H1 (cell line): Measurements from ENCODE around the gene EPYC. TPM values are rescaled to one million over a fixed set of nuclear protein-coding genes. Genes with fewer than 3 reads are reported as not detected.

Source experiments
- CTCF ChIA-PET: fragments of 300-600 bp; sonication (Branson Sonifier 250); formaldehyde crosslinking; loops from one replicate; lab custom pipeline; 2021; ENCODE audit not compliant: partially characterized antibody; lab: Charles Lee
- POLR2A ChIA-PET: fragments of 300-600 bp; sonication (Branson Sonifier 250); formaldehyde crosslinking; loops from one replicate; lab custom pipeline; 2021; ENCODE audit warnings: inconsistent platforms; ENCODE audit not compliant: partially characterized antibody; lab: Charles Lee
- DNase-seq, 2 experiments: peaks; one replicate each; pipeline versions ENCODE4 v3.0.0 to v3.0.0-alpha.2; 2010 to 2022; ENCODE audit warnings: low spot score in 2 of 2, low read depth in 1 of 2, mixed read lengths in 1 of 2
- FAIRE-seq: peaks from 2 replicates; lab custom pipeline; 2011; peaks lifted over from hg19 to GRCh38; lab: Jason Lieb, UNC
- H2AFZ ChIP-seq: 2 replicates; pipeline ENCODE4 v1.8.1; 2012; ENCODE audit warnings: low read length, inconsistent platforms
- H2AK5ac ChIP-seq: 2 replicates; pipeline ENCODE4 v1.6.1; 2013; ENCODE audit warnings: low read depth, low read length
- H2BK120ac ChIP-seq: replicated peaks from 2 replicates; pipeline ENCODE3; 2013; ENCODE audit warnings: low read depth, low read length, inconsistent platforms
- H2BK12ac ChIP-seq: 2 replicates; pipeline ENCODE4 v1.6.1; 2013; ENCODE audit warnings: low read depth, low read length
- H2BK15ac ChIP-seq: 2 replicates; pipeline ENCODE4 v1.6.1; 2013; ENCODE audit warnings: low read length
- H2BK20ac ChIP-seq: 2 replicates; pipeline ENCODE4 v1.6.1; 2013; ENCODE audit warnings: low read length
- H2BK5ac ChIP-seq: 2 replicates; pipeline ENCODE4 v1.6.1; 2013; ENCODE audit warnings: low read depth, low read length
- H3K14ac ChIP-seq: 2 replicates; pipeline ENCODE4 v1.6.1; 2013; ENCODE audit warnings: inconsistent platforms; ENCODE audit not compliant: insufficient read length
- H3K18ac ChIP-seq: 2 replicates; pipeline ENCODE4 v1.6.1; 2013; ENCODE audit warnings: low read length; ENCODE audit errors: extremely low read depth
- H3K23ac ChIP-seq: 2 replicates; pipeline ENCODE4 v1.6.1; 2013; ENCODE audit warnings: inconsistent platforms; ENCODE audit not compliant: insufficient read length
- H3K23me2 ChIP-seq: 2 replicates; pipeline ENCODE4 v1.6.1; 2013; ENCODE audit warnings: low read depth, low read length
- H3K27ac ChIP-seq: 2 replicates; pipeline ENCODE4 v1.6.1; 2011; ENCODE audit warnings: low read depth, low read length, inconsistent platforms
- H3K27me3 ChIP-seq, 4 experiments: replicated peaks in 1 of 4; 1 replicate in 1 of 4; 2 replicates in 3 of 4; pipeline versions ENCODE4 v1.6.1 to v1.8.1; 2011 to 2013; ENCODE audit warnings: low read length in 3 of 4, mild to moderate bottlenecking in 3 of 4, inconsistent platforms in 2 of 4, mixed read lengths in 2 of 4, moderate library complexity in 1 of 4; ENCODE audit not compliant: control insufficient read depth in 3 of 4, insufficient read depth in 3 of 4; ENCODE audit errors: extremely low read depth in 1 of 4
- H3K36me3 ChIP-seq, 4 experiments: 2 replicates each; pipeline versions ENCODE4 v1.6.1 to v1.8.1; 2011 to 2013; ENCODE audit warnings: mild to moderate bottlenecking in 4 of 4, low read length in 3 of 4, moderate library complexity in 2 of 4, control low read depth in 1 of 4, inconsistent platforms in 1 of 4; ENCODE audit not compliant: insufficient read depth in 4 of 4, control insufficient read depth in 2 of 4
- H3K4ac ChIP-seq: replicated peaks from 2 replicates; pipeline ENCODE3; 2013; ENCODE audit warnings: low read length, low read depth, mixed read lengths, inconsistent platforms; ENCODE audit not compliant: insufficient read length
- H3K4me1 ChIP-seq, 4 experiments: replicated peaks in 1 of 4; 1 replicate in 1 of 4; 2 replicates in 3 of 4; pipeline versions ENCODE4 v1.6.1 to v1.8.1; 2011 to 2013; ENCODE audit warnings: low read length in 3 of 4, inconsistent platforms in 2 of 4, mixed read lengths in 1 of 4; ENCODE audit not compliant: insufficient read depth in 4 of 4, control insufficient read depth in 3 of 4
- H3K4me2 ChIP-seq, 2 experiments: 2 replicates each; pipeline versions ENCODE4 v1.6.1 to v1.8.1; 2011 to 2013; ENCODE audit warnings: low read depth in 2 of 2, low read length in 2 of 2, control low read depth in 1 of 2, inconsistent platforms in 1 of 2, mild to moderate bottlenecking in 1 of 2; ENCODE audit not compliant: insufficient read depth in 1 of 2
- H3K4me3 ChIP-seq, 4 experiments: fragments of 200-600, 300-600 bp in 1 of 4; sonication (generic), shearing (Covaris generic), sonication (Bioruptor Twin) in 1 of 4; 2 replicates each; pipeline versions ENCODE4 v1.5.1 to v1.8.1; 2011 to 2016; ENCODE audit warnings: low read length in 4 of 4, low read depth in 3 of 4, control low read depth in 2 of 4, inconsistent platforms in 2 of 4, mild to moderate bottlenecking in 2 of 4, mixed read lengths in 1 of 4, moderate library complexity in 1 of 4; ENCODE audit not compliant: insufficient read depth in 2 of 4; ENCODE audit errors: extremely low read depth in 1 of 4
- H3K56ac ChIP-seq: replicated peaks from 2 replicates; pipeline ENCODE3; 2013; ENCODE audit warnings: low read depth, mild to moderate bottlenecking, mixed read lengths, low read length, inconsistent platforms; ENCODE audit not compliant: insufficient read length
- H3K79me1 ChIP-seq: 2 replicates; pipeline ENCODE4 v1.6.1; 2013; ENCODE audit warnings: low read depth, low read length, control low read depth
- H3K79me2 ChIP-seq, 2 experiments: 2 replicates each; pipeline versions ENCODE4 v1.6.1 to v1.8.1; 2012 to 2013; ENCODE audit warnings: low read length in 2 of 2, mild to moderate bottlenecking in 2 of 2, inconsistent platforms in 1 of 2; ENCODE audit not compliant: insufficient read depth in 2 of 2, control insufficient read depth in 1 of 2
- H3K9ac ChIP-seq, 4 experiments: replicated peaks in 1 of 4; 1 replicate in 1 of 4; 2 replicates in 3 of 4; pipeline versions ENCODE4 v1.6.1 to v1.8.1; 2011 to 2013; ENCODE audit warnings: low read depth in 3 of 4, low read length in 3 of 4, control low read depth in 2 of 4, mild to moderate bottlenecking in 2 of 4, moderate library complexity in 2 of 4, inconsistent platforms in 1 of 4; ENCODE audit errors: extremely low read depth in 1 of 4
- H3K9me3 ChIP-seq, 2 experiments: 2 replicates each; pipeline versions ENCODE4 v1.6.1 to v1.8.1; 2012 to 2013; ENCODE audit warnings: mild to moderate bottlenecking in 2 of 2, moderate library complexity in 2 of 2, control low read depth in 1 of 2, inconsistent platforms in 1 of 2, low read depth in 1 of 2, low read length in 1 of 2, mixed read lengths in 1 of 2; ENCODE audit not compliant: insufficient read depth in 2 of 2
- H4K20me1 ChIP-seq, 2 experiments: replicated peaks in 1 of 2; 2 replicates each; pipeline versions ENCODE3 to v1.8.1; 2011 to 2013; ENCODE audit warnings: inconsistent platforms in 2 of 2, low read length in 2 of 2, mild to moderate bottlenecking in 1 of 2; ENCODE audit not compliant: insufficient read depth in 2 of 2, control insufficient read depth in 1 of 2
- H4K5ac ChIP-seq: 2 replicates; pipeline ENCODE4 v1.6.1; 2013; ENCODE audit warnings: low read length, low read depth, mixed read lengths, inconsistent platforms; ENCODE audit not compliant: insufficient read length
- H4K8ac ChIP-seq: 2 replicates; pipeline ENCODE4 v1.8.0; 2013; ENCODE audit warnings: mild to moderate bottlenecking, moderate library complexity, low read length, inconsistent platforms; ENCODE audit not compliant: insufficient read depth; ENCODE audit errors: extremely low read depth
- H4K91ac ChIP-seq: replicated peaks from 2 replicates; pipeline ENCODE3; 2013; ENCODE audit warnings: low read length, mixed read lengths, inconsistent platforms; ENCODE audit not compliant: insufficient read length
- POLR2AphosphoS5 ChIP-seq: IDR thresholded peaks from 2 replicates; pipeline ENCODE4 v1.6.1; 2011; ENCODE audit warnings: low read depth, low read length
- RAD21 ChIP-seq, 2 experiments: IDR thresholded peaks in 1 of 2; conservative IDR thresholded peaks in 1 of 2; 2 replicates each; pipeline ENCODE4 v1.6.1; 2011; ENCODE audit warnings: low read depth in 2 of 2, low read length in 2 of 2, improper control_type of control experiment in 1 of 2, inconsistent platforms in 1 of 2, mild to moderate bottlenecking in 1 of 2, moderate library complexity in 1 of 2
- RXRA ChIP-seq: IDR thresholded peaks from 2 replicates; pipeline ENCODE4 v1.6.1; 2011; ENCODE audit warnings: low read depth, mild to moderate bottlenecking, low read length, moderate library complexity; ENCODE audit not compliant: insufficient read depth
- SAP30 ChIP-seq: fragments of 300-600 bp; sonication (generic); IDR thresholded peaks from 2 replicates; pipeline ENCODE4 v1.7.1; 2012; ENCODE audit warnings: low read length, moderate library complexity, mild to moderate bottlenecking, inconsistent platforms; ENCODE audit not compliant: insufficient read depth, insufficient replicate concordance
- WGBS, 2 experiments: shearing (Covaris generic) in 1 of 2; methylation state at CpG; one replicate each; pipeline versions ENCODE4 v1.1.6 to v1.1.7; 2013 to 2015; ENCODE audit warnings: low lambda C conversion rate in 2 of 2, mixed read lengths in 2 of 2, inconsistent platforms in 1 of 2, low coverage in 1 of 2, missing lambda C conversion rate in 1 of 2; ENCODE audit not compliant: insufficient replicate concordance in 2 of 2, insufficient coverage in 1 of 2, insufficient read length in 1 of 2; ENCODE audit errors: extremely low coverage in 1 of 2, missing lambda C conversion rate in 1 of 2; 5-methylcytosine and 5-hydroxymethylcytosine counted together
- polyA plus RNA-seq, 7 experiments: library from polyadenylated mRNA; depleted of rRNA in 3 of 7; stranded (reverse) in 5 of 7; unstranded in 2 of 7; fragments of >200 nt in 5 of 7; fragments of 200-250 nt in 2 of 7; gene quantifications; 1 replicate in 5 of 7; 2 replicates in 1 of 7; 4 replicates in 1 of 7; pipeline versions ENCODE4 v1.2.1 to v1.2.3, GENCODE V29; 2011 to 2013; ENCODE audit warnings: missing spikeins in 2 of 7, mixed read lengths in 2 of 7
- total RNA-seq: library from RNA; stranded (reverse); fragmentation: NEBNext Ultra II Directional; extraction: Animal tissue kit (Norgen Biotek cat#: 25700); gene quantifications from 2 replicates; pipeline ENCODE4 v1.2.1, GENCODE V29; 2021
- TF ChIP-seq, protein P1 (sequence below): IDR thresholded peaks from 2 replicates; pipeline ENCODE4 v1.6.1; 2012; ENCODE audit warnings: inconsistent platforms
- TF ChIP-seq, protein P2 (sequence below): IDR thresholded peaks from 2 replicates; pipeline ENCODE4 v1.6.1; 2011; ENCODE audit warnings: low read depth, mild to moderate bottlenecking, low read length; ENCODE audit not compliant: insufficient read depth

The EPYC gene
- total and polyA plus RNA-seq, 2 of the 8 experiments (the other 6 are each of a cell fraction or from before 2014, with no cell fraction given): not detected

DNA sequence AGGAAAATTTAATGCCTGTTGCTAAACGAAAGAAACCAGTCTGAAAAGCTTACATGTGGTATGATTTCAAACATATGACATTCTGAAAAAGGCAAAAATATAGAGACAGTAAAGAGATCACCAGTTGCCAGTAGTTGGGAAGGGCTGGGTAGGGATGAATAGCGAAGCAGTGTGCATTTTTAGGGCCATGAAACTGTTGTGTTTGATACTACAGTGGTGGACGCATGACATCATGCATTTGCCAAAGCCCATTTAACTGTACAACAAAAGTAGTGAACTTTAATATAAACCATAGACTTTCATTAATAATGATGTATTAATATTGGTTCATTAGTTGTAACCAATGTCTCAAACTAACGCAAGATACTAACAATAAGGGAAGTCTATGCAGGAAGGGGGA is 14.7 kb upstream of the EPYC start:
- TF ChIP-seq POLR2AphosphoS5: no peak
- no peak for TF ChIP-seq SAP30
- TF ChIP-seq RXRA: no peak
- TF ChIP-seq RAD21 (IDR thresholded peaks at IDR 0.05 in 1 of 2, conservative IDR thresholded peaks at IDR 0.05 in 1 of 2; ENCODE audit: low read depth in 2 of 2, low read length in 2 of 2): no peak
- TF ChIP-seq, protein P1, sequence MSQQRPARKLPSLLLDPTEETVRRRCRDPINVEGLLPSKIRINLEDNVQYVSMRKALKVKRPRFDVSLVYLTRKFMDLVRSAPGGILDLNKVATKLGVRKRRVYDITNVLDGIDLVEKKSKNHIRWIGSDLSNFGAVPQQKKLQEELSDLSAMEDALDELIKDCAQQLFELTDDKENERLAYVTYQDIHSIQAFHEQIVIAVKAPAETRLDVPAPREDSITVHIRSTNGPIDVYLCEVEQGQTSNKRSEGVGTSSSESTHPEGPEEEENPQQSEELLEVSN: no peak
- TF ChIP-seq, protein P2, sequence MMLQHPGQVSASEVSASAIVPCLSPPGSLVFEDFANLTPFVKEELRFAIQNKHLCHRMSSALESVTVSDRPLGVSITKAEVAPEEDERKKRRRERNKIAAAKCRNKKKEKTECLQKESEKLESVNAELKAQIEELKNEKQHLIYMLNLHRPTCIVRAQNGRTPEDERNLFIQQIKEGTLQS: no peak
- CTCF ChIA-PET: no interaction called here

More for the DNA sequence above, 14.7 kb upstream of the EPYC start:
- no peak overlapping the region for H4K5ac ChIP-seq
- no peaks in the 10 kb centered on the region for H3K27me3 ChIP-seq
- no peak overlapping the region for H3K14ac ChIP-seq
- no peaks in the 10 kb centered on the region for H4K20me1 ChIP-seq
- FAIRE-seq (no peak), DNase-seq (no peak)
- no peak overlapping the region for H2BK15ac ChIP-seq
- H2BK120ac ChIP-seq: no peak overlapping the region
- no peak overlapping the region for H3K4ac ChIP-seq
- POLR2A ChIA-PET: no interaction called here
- no peak overlapping the region for H2AFZ ChIP-seq
- H3K79me2 ChIP-seq: no peaks in the 10 kb centered on the region
- H2BK12ac ChIP-seq: no peak overlapping the region
- H4K91ac ChIP-seq: no peak overlapping the region
- no peak overlapping the region for H2AK5ac ChIP-seq
- H3K4me1 ChIP-seq: no peaks in the 10 kb centered on the region
- H3K23me2 ChIP-seq: no peaks in the 10 kb centered on the region
- H3K27ac ChIP-seq: no peak overlapping the region
- no peak overlapping the region for H3K56ac ChIP-seq
- H3K23ac ChIP-seq: no peak overlapping the region
- no peak overlapping the region for H3K4me3 ChIP-seq
- H4K8ac ChIP-seq: no peak overlapping the region
- H3K9me3 ChIP-seq: 0 out of 4 replicates have a peak, but pooled peaks cover 0 to 3% of the 10 kb centered on the region in 2 experiments
- no peaks in the 10 kb centered on the region for H3K36me3 ChIP-seq
- no peak overlapping the region for H2BK20ac ChIP-seq
- no peak overlapping the region for H2BK5ac ChIP-seq
- 86% methylated on average over 4 of the region's 4 CpGs; no CpG with 5 or more reads in 1 of the 2 experiments for WGBS, 2 experiments
- no peak overlapping the region for H3K4me2 ChIP-seq
- H3K18ac ChIP-seq: no peak overlapping the region
- H3K79me1 ChIP-seq: no peaks in the 10 kb centered on the region
- H3K9ac ChIP-seq: no peak overlapping the region
